Keratinocyte (primary cell): Measurements from ENCODE around the gene ARID5B. TPM values are rescaled to one million over a fixed set of nuclear protein-coding genes. Genes with fewer than 3 reads are reported as not detected.

Experiments used
- DNase-seq: peaks from one replicate; pipeline ENCODE4 v3.0.0-alpha.2; 2011; ENCODE audit warnings: low read depth, missing footprints, low spot score
- FAIRE-seq: peaks from 2 replicates; lab custom pipeline; 2011; peaks lifted over from hg19 to GRCh38; lab: Jason Lieb, UNC
- H2AFZ ChIP-seq: 2 replicates; pipeline ENCODE4 v1.6.0; 2012; ENCODE audit warnings: low read length, control low read depth, inconsistent platforms; ENCODE audit not compliant: control insufficient read depth
- H3K27ac ChIP-seq: 2 replicates; pipeline ENCODE4 v1.5.1; 2011; ENCODE audit warnings: low read length; ENCODE audit not compliant: control insufficient read depth, insufficient read depth
- H3K27me3 ChIP-seq: 3 replicates; pipeline ENCODE4 v1.6.0; 2011; ENCODE audit warnings: low read length; ENCODE audit not compliant: control insufficient read depth, insufficient read depth; ENCODE audit errors: extremely low read depth
- H3K36me3 ChIP-seq, 2 experiments: 2 replicates in 1 of 2; 3 replicates in 1 of 2; pipeline ENCODE4 v1.5.1; 2011; ENCODE audit warnings: low read length in 2 of 2, mild to moderate bottlenecking in 1 of 2; ENCODE audit not compliant: control insufficient read depth in 2 of 2, insufficient read depth in 2 of 2; ENCODE audit errors: extremely low read depth in 1 of 2
- H3K4me1 ChIP-seq: 3 replicates; pipeline ENCODE4 v1.5.1; 2011; ENCODE audit warnings: low read length; ENCODE audit not compliant: control insufficient read depth, insufficient read depth; ENCODE audit errors: extremely low read depth
- H3K4me2 ChIP-seq: 3 replicates; pipeline ENCODE4 v1.6.0; 2011; ENCODE audit warnings: low read depth, low read length; ENCODE audit not compliant: control insufficient read depth, insufficient read depth; ENCODE audit errors: extremely low read depth
- H3K4me3 ChIP-seq, 3 experiments: fragments of 200-600 bp in 1 of 3; sonication (generic) in 1 of 3; 2 replicates in 2 of 3; 3 replicates in 1 of 3; pipeline ENCODE4 v1.5.1; 2011 to 2016; ENCODE audit warnings: low read length in 3 of 3, mild to moderate bottlenecking in 3 of 3, control low read depth in 2 of 3, inconsistent platforms in 1 of 3, low read depth in 1 of 3, mixed read lengths in 1 of 3, mixed run types in 1 of 3, moderate library complexity in 1 of 3; ENCODE audit not compliant: control insufficient read depth in 2 of 3, insufficient read depth in 2 of 3; ENCODE audit errors: extremely low read depth in 1 of 3
- H3K79me2 ChIP-seq: 2 replicates; pipeline ENCODE4 v1.6.0; 2012; ENCODE audit warnings: low read length; ENCODE audit not compliant: control insufficient read depth, insufficient read depth
- H3K9ac ChIP-seq: 3 replicates; pipeline ENCODE4 v1.6.0; 2011; ENCODE audit warnings: low read length; ENCODE audit not compliant: control insufficient read depth, insufficient read depth; ENCODE audit errors: extremely low read depth
- H3K9me1 ChIP-seq: 3 replicates; pipeline ENCODE4 v1.6.0; 2011; ENCODE audit warnings: low read length; ENCODE audit not compliant: control insufficient read depth, insufficient read depth; ENCODE audit errors: extremely low read depth
- H3K9me3 ChIP-seq: 2 replicates; pipeline ENCODE4 v1.5.1; 2012; ENCODE audit warnings: low read depth, low read length; ENCODE audit not compliant: control insufficient read depth
- H4K20me1 ChIP-seq: 3 replicates; pipeline ENCODE4 v1.6.0; 2011; ENCODE audit warnings: low read length; ENCODE audit not compliant: control insufficient read depth, insufficient read depth; ENCODE audit errors: extremely low read depth
- EZH2 ChIP-seq: IDR thresholded peaks from one replicate; pipeline ENCODE4 v1.6.1; 2012; ENCODE audit warnings: inconsistent platforms, mild to moderate bottlenecking, low read length, moderate library complexity
- dilution Hi-C: fragments of 300-500 bp; cut with MboI; formaldehyde crosslinking; loops from one replicate; pipeline ENCODE4 v1.7.0; 2020; ENCODE audit warnings: low sequenced_read_pairs; ENCODE audit not compliant: extremely low pct_ligation_motif_present
- polyA plus RNA-seq, 5 experiments: library from polyadenylated mRNA; depleted of rRNA in 3 of 5; stranded (reverse) in 3 of 5; stranded (forward) in 1 of 5; unstranded in 1 of 5; fragments of >200 nt; gene quantifications; 1 replicate in 1 of 5; 2 replicates in 3 of 5; 3 replicates in 1 of 5; pipeline versions ENCODE4 v1.2.1 to v1.2.3, GENCODE V29; 2011 to 2012; ENCODE audit warnings: missing spikeins in 2 of 5, low read depth in 1 of 5, low replicate concordance in 1 of 5
- TF ChIP-seq, protein P1 (sequence below), 3 experiments: IDR thresholded peaks in 1 of 3; conservative IDR thresholded peaks in 1 of 3; optimal IDR thresholded peaks in 1 of 3; 2 replicates in 2 of 3; 3 replicates in 1 of 3; pipeline versions ENCODE3 to v1.5.1; 2011; ENCODE audit warnings: low read length in 3 of 3, mild to moderate bottlenecking in 3 of 3, moderate library complexity in 2 of 3, control low read depth in 1 of 3, inconsistent platforms in 1 of 3; ENCODE audit not compliant: insufficient read depth in 2 of 3; ENCODE audit errors: extremely low read depth in 1 of 3

ARID5B gene
- polyA plus RNA-seq, 1 donor (not counting 4 experiments of a cell fraction or from before 2014, with no cell fraction given), result 7.0 TPM

DNA sequence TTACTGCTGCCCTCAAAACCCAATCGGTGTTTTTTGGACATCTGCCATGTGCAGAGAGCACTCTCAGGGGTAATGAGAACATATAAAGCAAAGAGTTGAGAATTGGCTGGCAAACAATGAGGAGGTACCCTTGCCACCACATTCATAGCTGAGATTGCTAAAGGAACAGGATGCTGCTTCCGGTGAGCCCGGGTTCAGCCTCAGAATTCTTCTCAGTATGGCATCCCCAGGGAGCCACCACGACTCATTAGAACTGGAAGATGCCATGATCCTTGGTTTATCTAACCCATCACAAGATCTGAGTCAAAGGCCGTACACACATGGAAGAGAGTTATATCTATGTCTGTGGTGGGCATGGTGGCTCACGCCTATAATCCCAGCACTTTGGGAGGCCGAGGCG, 174.4 kb downstream of the ARID5B start:
- peaks cover 7 to 33% of the 10 kb centered on the region in 2 experiments for H3K36me3 ChIP-seq
- DNase-seq (no peak), FAIRE-seq (no peak)
- peaks cover under 1% of the 10 kb centered on the region for H3K79me2 ChIP-seq
- dilution Hi-C loops, result no loop called here
- H3K4me2 ChIP-seq, result no peak overlapping the region
- no peak overlapping the region for H3K27ac ChIP-seq
- H3K4me3 ChIP-seq, result no peak overlapping the region
- peaks cover 15% of the 10 kb centered on the region for H3K4me1 ChIP-seq
- no peak overlapping the region for H3K9ac ChIP-seq
- no peaks in the 10 kb centered on the region for H3K27me3 ChIP-seq
- no peaks in the 10 kb centered on the region for H3K9me1 ChIP-seq
- no peaks in the 10 kb centered on the region for H3K9me3 ChIP-seq
- H4K20me1 ChIP-seq, result no peaks in the 10 kb centered on the region
- TF ChIP-seq, protein P1, sequence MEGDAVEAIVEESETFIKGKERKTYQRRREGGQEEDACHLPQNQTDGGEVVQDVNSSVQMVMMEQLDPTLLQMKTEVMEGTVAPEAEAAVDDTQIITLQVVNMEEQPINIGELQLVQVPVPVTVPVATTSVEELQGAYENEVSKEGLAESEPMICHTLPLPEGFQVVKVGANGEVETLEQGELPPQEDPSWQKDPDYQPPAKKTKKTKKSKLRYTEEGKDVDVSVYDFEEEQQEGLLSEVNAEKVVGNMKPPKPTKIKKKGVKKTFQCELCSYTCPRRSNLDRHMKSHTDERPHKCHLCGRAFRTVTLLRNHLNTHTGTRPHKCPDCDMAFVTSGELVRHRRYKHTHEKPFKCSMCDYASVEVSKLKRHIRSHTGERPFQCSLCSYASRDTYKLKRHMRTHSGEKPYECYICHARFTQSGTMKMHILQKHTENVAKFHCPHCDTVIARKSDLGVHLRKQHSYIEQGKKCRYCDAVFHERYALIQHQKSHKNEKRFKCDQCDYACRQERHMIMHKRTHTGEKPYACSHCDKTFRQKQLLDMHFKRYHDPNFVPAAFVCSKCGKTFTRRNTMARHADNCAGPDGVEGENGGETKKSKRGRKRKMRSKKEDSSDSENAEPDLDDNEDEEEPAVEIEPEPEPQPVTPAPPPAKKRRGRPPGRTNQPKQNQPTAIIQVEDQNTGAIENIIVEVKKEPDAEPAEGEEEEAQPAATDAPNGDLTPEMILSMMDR (optimal IDR thresholded peaks at IDR 0.05 in 1 of 3, IDR thresholded peaks at IDR 0.05 in 1 of 3, conservative IDR thresholded peaks at IDR 0.05 in 1 of 3; ENCODE audit: extremely low read depth in 1 of 3, insufficient read depth in 2 of 3, low read length in 3 of 3), result no peak
- H2AFZ ChIP-seq, result no peak overlapping the region

DNA sequence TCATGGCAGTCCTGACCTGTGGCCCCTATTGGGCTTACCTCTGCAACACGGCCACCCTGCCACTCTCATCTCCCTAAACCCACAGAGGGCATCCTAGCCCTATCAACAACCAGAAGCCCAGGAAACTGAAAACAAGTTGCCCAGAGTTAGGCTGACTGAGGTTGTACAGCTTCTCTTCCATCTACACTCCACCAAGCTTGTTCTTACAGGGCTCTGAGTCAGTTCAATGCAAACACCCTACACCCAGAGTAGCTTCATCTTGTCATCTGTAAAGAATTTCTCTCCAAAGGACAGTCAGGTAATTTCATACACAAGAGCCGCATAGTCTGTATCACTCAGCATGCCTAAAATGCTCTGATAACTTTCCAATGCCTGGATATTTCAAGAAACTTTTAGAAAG, 175.4 kb downstream of the ARID5B start:
- Histone ChIP-seq H3K4me2 (peak overlapping the region; percentile 31), H2AFZ (no peak overlapping the region), H3K27ac (peak overlapping the region; percentile 23), H3K4me3 (peak overlapping the region in 1 of 3 experiments; percentile 16), H3K4me1 (peaks cover 15% of the 10 kb centered on the region), H3K9me1 (no peaks in the 10 kb centered on the region), H3K9me3 (no peaks in the 10 kb centered on the region), H3K27me3 (no peaks in the 10 kb centered on the region), H3K79me2 (peaks cover 4% of the 10 kb centered on the region), H3K36me3 (peaks cover 6 to 31% of the 10 kb centered on the region in 2 experiments), H3K9ac (no peak overlapping the region), H4K20me1 (no peaks in the 10 kb centered on the region)
- dilution Hi-C loops, result no loop called here
- FAIRE-seq (peak; percentile 90), DNase-seq (peak; percentile 44)
- TF ChIP-seq EZH2, result no peak
- TF ChIP-seq, protein P1 (optimal IDR thresholded peaks at IDR 0.05 in 1 of 3, IDR thresholded peaks at IDR 0.05 in 1 of 3, conservative IDR thresholded peaks at IDR 0.05 in 1 of 3; ENCODE audit: extremely low read depth in 1 of 3, insufficient read depth in 2 of 3, low read length in 3 of 3), result peak in 2 of 3 experiments; percentile 2 to 48
